Erythroblast (primary cell): ENCODE results near the gene MMP7.

Experiments used
- DNase-seq, 2 experiments: peaks; one replicate each; lab custom pipeline; 2025; lab: John Stamatoyannopoulos, UW
- GATA1 ChIP-seq: IDR thresholded peaks from 2 replicates; pipeline ENCODE4 v1.6.1; 2011; ENCODE audit warnings: low read depth, mild to moderate bottlenecking, control low read depth, low read length, moderate library complexity
- POLR2A ChIP-seq: IDR thresholded peaks from 2 replicates; pipeline ENCODE4 v1.6.1; 2011; ENCODE audit warnings: mild to moderate bottlenecking, low read length

The MMP7 gene, protein sequence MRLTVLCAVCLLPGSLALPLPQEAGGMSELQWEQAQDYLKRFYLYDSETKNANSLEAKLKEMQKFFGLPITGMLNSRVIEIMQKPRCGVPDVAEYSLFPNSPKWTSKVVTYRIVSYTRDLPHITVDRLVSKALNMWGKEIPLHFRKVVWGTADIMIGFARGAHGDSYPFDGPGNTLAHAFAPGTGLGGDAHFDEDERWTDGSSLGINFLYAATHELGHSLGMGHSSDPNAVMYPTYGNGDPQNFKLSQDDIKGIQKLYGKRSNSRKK

DNA sequence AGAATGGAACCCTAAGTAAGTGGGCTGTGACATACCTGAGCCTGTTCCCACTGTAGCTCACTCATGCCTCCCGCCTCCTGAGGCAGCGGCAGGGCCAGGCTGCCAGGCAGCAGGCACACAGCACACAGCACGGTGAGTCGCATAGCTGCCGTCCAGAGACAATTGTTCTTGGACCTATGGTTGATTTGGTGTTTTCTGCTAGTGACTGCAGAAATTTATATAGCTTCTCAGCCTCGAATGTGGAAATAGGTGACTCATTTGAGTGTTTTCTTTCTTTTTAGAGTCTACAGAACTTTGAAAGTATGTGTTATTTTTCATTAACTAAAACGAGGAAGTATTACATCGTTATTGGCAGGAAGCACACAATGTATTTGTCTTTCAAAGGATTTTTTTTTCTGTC lies at the start of gene MMP7:
Gene MMP7, minus strand, starts transcription at position 190 of the 400 bp plus-strand sequence. Its CDS starts 47 bp downstream, at position 143.
- TF ChIP-seq GATA1: no peak
- TF ChIP-seq POLR2A: no peak
- no peak for DNase-seq

DNA sequence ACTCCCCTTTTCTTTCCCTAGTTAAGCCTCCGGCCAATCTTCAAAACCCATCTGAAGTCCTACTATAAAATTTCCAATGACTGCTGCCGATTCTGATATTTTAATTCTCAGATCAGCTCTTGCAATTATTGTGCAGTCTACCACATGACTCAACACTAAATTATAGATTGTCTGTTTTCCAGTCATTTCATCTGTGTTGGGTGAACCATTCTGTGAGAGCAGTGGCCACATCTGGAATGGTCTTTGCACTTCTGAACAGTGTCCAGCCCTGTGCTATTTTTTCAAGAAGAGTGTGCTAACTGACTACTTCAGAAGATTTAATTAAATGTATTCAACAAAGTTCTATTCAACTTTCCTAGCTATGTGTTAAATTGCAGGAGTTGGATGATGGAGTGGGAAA lies 47.2 kb upstream of the MMP7 start:
- DNase-seq: no peak
- no peak for TF ChIP-seq POLR2A
- TF ChIP-seq GATA1: no peak

DNA sequence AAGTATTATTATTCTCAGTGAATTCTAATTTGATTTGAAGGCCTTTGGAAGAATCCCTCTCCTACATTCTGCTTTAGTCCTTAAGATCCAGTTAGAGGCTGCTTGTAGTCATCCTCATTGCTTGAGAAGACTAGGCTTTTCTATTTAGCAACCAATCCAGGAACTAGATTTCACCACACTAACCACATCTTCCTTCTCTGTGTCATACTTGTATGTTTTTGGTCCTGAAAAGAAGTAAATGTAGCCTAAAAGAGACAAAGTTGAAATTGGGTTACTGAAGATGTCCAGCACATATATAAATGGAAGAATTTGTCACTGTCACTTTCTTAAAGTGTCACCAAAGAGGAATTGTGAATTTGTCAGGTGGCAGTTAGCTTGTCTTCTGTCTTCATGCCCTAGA lies 46.6 kb upstream of the MMP7 start:
- no peak for TF ChIP-seq POLR2A
- TF ChIP-seq GATA1: no peak
- DNase-seq: no peak

GRCh38 chr11:102576350-102576749 lies 45.8 kb upstream of the MMP7 start:
- no peak for TF ChIP-seq POLR2A
- DNase-seq: no peak

- TF ChIP-seq GATA1 (no peak), POLR2A (no peak)
- no peak for DNase-seq
These were observed 44.5 kb upstream of the MMP7 start for GRCh38 chr11:102575012-102575411.

DNA sequence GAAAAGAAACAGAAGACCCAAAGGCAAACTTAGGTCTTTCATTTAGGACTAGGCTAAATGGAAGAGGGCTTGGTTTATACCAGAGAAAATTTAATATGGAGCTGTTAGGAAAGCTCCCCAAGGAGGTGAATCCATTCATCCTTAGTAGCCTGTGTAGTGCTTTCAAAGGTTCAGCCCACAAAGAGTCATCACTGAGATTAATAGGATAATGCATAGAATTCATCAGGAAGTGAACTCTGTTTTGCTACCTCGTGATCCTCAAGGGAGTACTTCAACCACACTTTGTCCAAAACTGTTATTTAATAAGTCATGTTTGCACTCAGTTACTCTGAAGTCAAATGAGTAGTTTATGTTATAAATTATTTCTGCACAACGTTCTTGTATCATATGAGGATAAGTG lies 43.3 kb upstream of the MMP7 start:
- DNase-seq: no peak
- TF ChIP-seq POLR2A (no peak), GATA1 (no peak)

- DNase-seq: no peak
These were observed 42.1 kb upstream of the MMP7 start for GRCh38 chr11:102572554-102573220.

GRCh38 chr11:102568851-102569250 lies 38.3 kb upstream of the MMP7 start:
- DNase-seq: no peak

More at GRCh38 chr11:102572554-102573220, 42.1 kb upstream of the MMP7 start:
- TF ChIP-seq POLR2A: no peak
- no peak for TF ChIP-seq GATA1

DNA sequence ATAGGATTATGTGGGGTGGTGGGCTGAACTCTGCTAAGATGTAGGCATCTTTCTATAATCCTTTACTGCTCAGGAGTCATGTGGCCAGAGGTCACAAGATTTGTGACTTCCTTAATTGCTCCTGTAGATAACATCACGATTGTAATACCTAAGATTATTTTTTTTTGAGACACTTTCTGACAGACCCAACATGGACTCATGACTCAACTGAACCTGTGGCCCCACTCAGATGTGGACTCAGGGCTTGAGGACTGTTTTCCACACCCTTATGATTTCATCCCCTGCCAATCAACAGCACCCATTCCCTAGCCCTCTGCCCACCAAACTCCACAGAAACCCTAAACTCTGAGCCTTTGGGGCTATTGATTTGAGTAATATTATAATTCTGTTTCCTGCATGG lies 35.6 kb upstream of the MMP7 start:
- DNase-seq: no peak
- TF ChIP-seq POLR2A (no peak), GATA1 (no peak)

More at GRCh38 chr11:102568851-102569250, 38.3 kb upstream of the MMP7 start:
- TF ChIP-seq POLR2A (no peak), GATA1 (no peak)

DNA sequence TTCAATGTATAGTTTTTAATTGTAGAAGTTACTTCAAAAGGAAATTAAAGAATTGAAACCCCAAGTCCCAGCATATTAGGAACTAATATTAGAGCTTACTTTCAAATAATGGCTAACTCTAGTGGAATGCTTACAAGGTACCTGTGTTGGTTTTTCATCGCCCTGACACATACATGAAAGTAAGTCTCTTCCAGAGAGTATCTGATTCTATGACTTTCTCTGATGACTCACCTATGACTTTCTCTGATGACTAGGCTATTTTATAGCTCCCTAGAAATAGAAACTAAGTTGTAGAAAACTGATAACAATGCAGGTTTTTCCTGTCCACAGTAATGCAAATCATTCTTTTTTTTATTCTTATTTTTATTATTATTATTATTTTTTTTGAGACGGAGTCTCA lies 33.6 kb upstream of the MMP7 start:
- DNase-seq: peak in 1 of 2 experiments; percentile 31
- TF ChIP-seq GATA1: no peak
- TF ChIP-seq POLR2A: no peak

GRCh38 chr11:102561636-102562035 lies 31.1 kb upstream of the MMP7 start:
- TF ChIP-seq POLR2A: no peak
- no peak for TF ChIP-seq GATA1
- DNase-seq: no peak

DNA sequence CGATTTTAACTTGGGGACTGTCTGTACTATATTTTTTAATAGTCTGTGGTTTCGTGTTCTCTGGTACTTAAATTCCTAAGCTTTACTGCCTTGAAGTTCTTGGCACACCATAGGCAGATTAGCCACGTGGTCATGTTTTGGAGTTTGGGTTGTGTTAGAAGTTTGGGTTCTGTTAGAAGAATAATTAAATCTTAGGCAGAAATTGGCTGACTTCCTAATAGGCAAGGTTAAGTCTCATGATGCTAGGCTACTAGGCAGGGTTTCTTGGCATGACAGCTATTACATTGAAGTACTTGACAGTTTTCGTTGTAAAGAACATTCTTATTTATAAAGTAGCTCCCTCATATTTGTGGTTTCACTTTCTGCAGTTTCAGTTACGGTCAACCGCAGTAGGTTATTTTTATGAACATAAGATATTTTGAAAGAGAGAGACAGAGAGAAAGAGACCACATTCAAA lies 30.0 kb upstream of the MMP7 start:
- DNase-seq: peak; percentile 1 to 8
- TF ChIP-seq GATA1 (no peak), POLR2A (no peak)

- DNase-seq: no peak
- TF ChIP-seq POLR2A (no peak), GATA1 (no peak)
These were observed 29.3 kb upstream of the MMP7 start for GRCh38 chr11:102559839-102560238.

- TF ChIP-seq GATA1: no peak
- no peak for TF ChIP-seq POLR2A
- DNase-seq: no peak
These were observed 24.5 kb upstream of the MMP7 start for GRCh38 chr11:102555091-102555490.

DNA sequence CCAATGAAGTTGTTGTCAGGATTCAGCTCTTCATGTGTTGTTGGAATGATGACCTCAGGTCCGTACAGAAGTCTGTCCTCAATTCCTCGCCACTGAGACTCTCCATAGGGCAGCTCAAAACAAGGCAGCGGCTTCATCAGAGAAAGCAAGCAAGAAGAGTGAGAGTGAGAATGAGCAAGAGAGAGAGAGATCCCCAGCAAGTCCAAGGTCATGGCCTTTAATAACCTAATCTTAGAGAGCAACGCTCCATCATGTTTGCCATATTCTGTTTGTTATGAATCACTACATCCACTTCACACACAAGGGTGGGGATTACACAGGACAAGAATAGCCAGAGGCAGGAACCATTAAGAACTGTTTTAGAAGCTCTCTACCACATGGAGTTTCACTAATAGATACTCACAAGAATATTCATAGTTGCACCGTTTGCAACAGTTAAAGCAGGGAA lies 23.3 kb upstream of the MMP7 start:
- no peak for DNase-seq
- TF ChIP-seq POLR2A: no peak
- no peak for TF ChIP-seq GATA1
